KMS-11 (cell line): ENCODE results near the gene ITGA11.

Source experiments
- H2AFZ ChIP-seq: fragments of 200-600 bp; sonication (generic); 2 replicates; pipeline ENCODE4 v1.6.1; 2016; ENCODE audit warnings: antibody characterized with exemption, mixed run types, low read depth
- H3K27ac ChIP-seq: fragments of 200-600 bp; sonication (generic); 2 replicates; pipeline ENCODE4 v1.6.1; 2016; ENCODE audit warnings: mild to moderate bottlenecking, mixed run types
- H3K27me3 ChIP-seq: fragments of 200-600 bp; sonication (generic); 2 replicates; pipeline ENCODE4 v1.6.1; 2017; ENCODE audit warnings: mild to moderate bottlenecking, low read depth, mixed run types, moderate library complexity; ENCODE audit not compliant: insufficient read depth
- H3K36me3 ChIP-seq: fragments of 200-600 bp; sonication (generic); 2 replicates; pipeline ENCODE4 v1.6.1; 2017; ENCODE audit warnings: mild to moderate bottlenecking, mixed run types; ENCODE audit not compliant: insufficient read depth
- H3K4me1 ChIP-seq: fragments of 200-600 bp; sonication (generic); 2 replicates; pipeline ENCODE4 v1.6.1; 2016; ENCODE audit warnings: mild to moderate bottlenecking, low read depth, mixed run types; ENCODE audit not compliant: poor library complexity, severe bottlenecking
- H3K4me2 ChIP-seq: fragments of 200-600 bp; sonication (generic); 2 replicates; pipeline ENCODE4 v1.7.0; 2016; ENCODE audit warnings: mild to moderate bottlenecking, mixed run types
- H3K4me3 ChIP-seq: fragments of 200-600 bp; sonication (generic); IDR thresholded peaks from 2 replicates; pipeline ENCODE4 v1.6.1; 2017; ENCODE audit warnings: low read depth, low read length, mixed read lengths; ENCODE audit not compliant: insufficient read depth
- H3K79me2 ChIP-seq: fragments of 200-600 bp; sonication (generic); 2 replicates; pipeline ENCODE4 v1.6.1; 2016; ENCODE audit warnings: low read depth, mixed run types; ENCODE audit not compliant: insufficient read depth
- H3K9ac ChIP-seq: fragments of 200-600 bp; sonication (generic); 2 replicates; pipeline ENCODE4 v1.6.1; 2016; ENCODE audit warnings: mild to moderate bottlenecking, mixed run types
- H4K20me1 ChIP-seq: fragments of 200-600 bp; sonication (generic); 2 replicates; pipeline ENCODE4 v1.6.1; 2016; ENCODE audit warnings: mild to moderate bottlenecking, mixed run types; ENCODE audit not compliant: insufficient read depth
- CTCF ChIP-seq: fragments of 200-600 bp; sonication (generic); conservative IDR thresholded peaks from 2 replicates; pipeline ENCODE4 v1.6.1; 2017; ENCODE audit warnings: low read depth, mild to moderate bottlenecking, antibody characterized with exemption, low read length, moderate library complexity, mixed read lengths

Gene ITGA11

GRCh38 chr15:68412218-68412617 lies 19.7 kb downstream of the ITGA11 start:
- TF ChIP-seq CTCF = no peak
- H3K4me2 ChIP-seq = no peak overlapping the region
- H3K4me3 ChIP-seq = no peak overlapping the region
- H3K36me3 ChIP-seq = no peaks in the 10 kb centered on the region
- H3K79me2 ChIP-seq = no peaks in the 10 kb centered on the region
- no peaks in the 10 kb centered on the region for H3K4me1 ChIP-seq
- no peak overlapping the region for H3K9ac ChIP-seq
- no peak overlapping the region for H2AFZ ChIP-seq
- H3K27ac ChIP-seq = no peak overlapping the region
- no peaks in the 10 kb centered on the region for H4K20me1 ChIP-seq
- H3K27me3 ChIP-seq = no peaks in the 10 kb centered on the region

DNA sequence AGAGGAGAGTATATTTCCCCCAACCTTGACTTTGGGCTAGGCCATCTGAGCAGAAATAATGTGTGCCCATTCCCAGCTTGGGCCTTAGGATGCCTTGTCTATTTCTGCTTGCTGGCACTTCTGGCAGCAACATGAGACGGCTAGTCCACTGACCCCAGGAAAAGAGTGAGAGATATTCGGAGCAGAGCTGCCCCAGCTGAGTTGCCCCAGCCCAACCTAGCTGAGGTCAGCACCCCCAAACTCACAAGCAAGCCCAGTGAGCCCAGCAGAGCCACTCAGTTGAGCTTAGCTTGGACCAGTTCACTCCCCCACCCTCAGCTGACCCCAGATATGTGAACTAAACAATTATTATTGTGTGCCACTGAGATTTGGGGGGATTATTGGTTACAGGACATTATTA lies 20.2 kb downstream of the ITGA11 start:
- Histone ChIP-seq H3K27me3 (no peaks in the 10 kb centered on the region), H2AFZ (no peak overlapping the region), H3K79me2 (no peaks in the 10 kb centered on the region), H3K36me3 (no peaks in the 10 kb centered on the region), H4K20me1 (no peaks in the 10 kb centered on the region), H3K4me3 (no peak overlapping the region), H3K4me1 (no peaks in the 10 kb centered on the region), H3K9ac (no peak overlapping the region), H3K4me2 (no peak overlapping the region), H3K27ac (no peak overlapping the region)
- no peak for TF ChIP-seq CTCF

- Histone ChIP-seq H4K20me1 (no peaks in the 10 kb centered on the region), H2AFZ (no peak overlapping the region), H3K27me3 (no peaks in the 10 kb centered on the region), H3K27ac (no peak overlapping the region), H3K9ac (no peak overlapping the region), H3K4me2 (no peak overlapping the region), H3K4me1 (no peaks in the 10 kb centered on the region), H3K36me3 (no peaks in the 10 kb centered on the region), H3K4me3 (no peak overlapping the region), H3K79me2 (no peaks in the 10 kb centered on the region)
- no peak for TF ChIP-seq CTCF
Observed at GRCh38 chr15:68411343-68411675, 20.7 kb downstream of the ITGA11 start.

DNA sequence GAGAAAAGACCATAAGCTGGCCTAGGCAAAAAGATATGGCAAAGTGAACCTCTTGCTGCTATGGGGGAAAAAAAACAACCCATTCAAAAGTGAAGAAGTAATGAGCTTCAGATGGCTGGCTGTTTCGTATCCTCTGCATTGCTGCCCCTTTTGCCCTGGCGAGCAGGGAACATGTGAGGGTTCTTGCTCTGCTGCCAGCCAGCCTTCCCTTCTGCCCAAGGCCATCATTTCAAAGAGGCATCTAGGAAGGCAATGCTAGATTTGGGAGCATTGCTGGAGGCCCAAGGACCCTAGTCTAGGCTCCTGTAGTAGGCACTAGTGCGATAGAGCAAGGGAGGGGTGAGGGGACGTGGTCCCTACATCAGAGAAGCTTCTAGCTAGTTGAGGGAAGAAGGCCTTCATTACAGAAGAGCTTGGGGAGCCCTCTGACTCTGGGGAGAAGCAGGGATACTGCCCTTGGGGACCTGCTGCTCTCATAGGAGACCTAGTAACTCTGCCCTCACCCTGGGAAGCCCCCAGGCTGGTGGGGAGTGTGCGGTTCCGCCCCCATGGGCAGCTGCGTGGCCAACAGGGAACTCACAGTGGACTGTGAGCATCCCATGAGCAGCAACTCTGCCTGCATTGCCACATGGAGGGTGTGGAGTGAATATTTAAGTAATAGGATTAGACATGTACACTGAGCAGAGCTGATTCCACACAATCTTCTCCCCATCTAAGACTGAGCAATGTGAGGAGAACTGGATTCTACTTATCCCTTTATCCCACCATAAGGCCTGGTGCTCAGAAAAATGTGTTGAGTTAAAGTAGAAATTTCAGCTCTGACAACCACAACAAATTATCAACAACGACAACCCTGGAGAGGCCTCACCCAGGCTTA lies 21.3 kb downstream of the ITGA11 start:
- Histone ChIP-seq H3K4me1 (no peaks in the 10 kb centered on the region), H3K79me2 (no peaks in the 10 kb centered on the region), H3K27ac (no peak overlapping the region), H3K9ac (no peak overlapping the region), H3K4me2 (no peak overlapping the region), H2AFZ (no peak overlapping the region), H4K20me1 (no peaks in the 10 kb centered on the region), H3K36me3 (no peaks in the 10 kb centered on the region), H3K4me3 (no peak overlapping the region), H3K27me3 (no peaks in the 10 kb centered on the region)
- TF ChIP-seq CTCF = no peak
